CD4-positive, alpha-beta T cell treated with Interleukin-6 at 100 ng/mL for 8 hours (primary cell): ENCODE data around the gene MAN1C1.

Experiments
- DNase-seq: peaks from one replicate; pipeline ENCODE4 v3.0.0-alpha.2; 2020; ENCODE audit warnings: mixed read lengths, low spot score

MAN1C1 gene

DNA sequence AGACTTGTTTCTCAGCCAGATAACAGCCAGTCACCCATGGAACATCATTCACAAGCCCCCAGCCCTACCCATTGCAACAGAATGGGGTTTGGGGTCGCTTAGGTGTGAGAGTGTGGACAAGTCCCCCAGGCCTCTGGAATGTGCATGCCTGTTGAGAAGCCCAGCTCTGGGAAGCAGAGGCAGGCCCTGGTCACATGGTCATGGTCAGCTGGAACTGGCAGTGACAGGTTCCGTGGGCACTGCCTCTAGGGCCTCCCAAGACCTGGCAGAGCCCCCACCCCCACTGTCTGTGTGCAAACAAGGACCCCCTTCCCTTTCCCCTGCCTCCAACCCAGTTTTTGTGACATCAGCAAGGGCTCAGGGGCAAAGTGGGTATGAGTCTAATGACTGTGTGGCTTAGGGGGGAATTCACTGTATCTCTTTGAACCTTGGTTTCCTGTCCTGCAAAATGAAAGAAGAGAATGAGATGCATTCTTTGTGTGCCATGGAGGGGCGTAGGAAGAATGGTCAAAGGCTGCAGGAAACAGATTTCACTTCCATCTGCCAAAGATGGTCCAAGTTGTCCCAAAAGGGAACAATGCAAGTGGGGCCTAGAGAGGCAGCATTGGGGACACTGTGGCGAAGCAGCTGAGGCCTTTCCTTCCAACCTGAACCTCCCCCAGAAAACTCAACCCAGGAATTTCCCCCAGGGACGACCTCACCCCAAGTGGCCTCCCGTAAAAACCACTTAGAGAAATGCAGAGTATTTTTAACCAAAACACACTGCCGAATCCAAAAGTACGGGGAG lies 148.7 kb downstream of the MAN1C1 start:
- no peak for DNase-seq

DNA sequence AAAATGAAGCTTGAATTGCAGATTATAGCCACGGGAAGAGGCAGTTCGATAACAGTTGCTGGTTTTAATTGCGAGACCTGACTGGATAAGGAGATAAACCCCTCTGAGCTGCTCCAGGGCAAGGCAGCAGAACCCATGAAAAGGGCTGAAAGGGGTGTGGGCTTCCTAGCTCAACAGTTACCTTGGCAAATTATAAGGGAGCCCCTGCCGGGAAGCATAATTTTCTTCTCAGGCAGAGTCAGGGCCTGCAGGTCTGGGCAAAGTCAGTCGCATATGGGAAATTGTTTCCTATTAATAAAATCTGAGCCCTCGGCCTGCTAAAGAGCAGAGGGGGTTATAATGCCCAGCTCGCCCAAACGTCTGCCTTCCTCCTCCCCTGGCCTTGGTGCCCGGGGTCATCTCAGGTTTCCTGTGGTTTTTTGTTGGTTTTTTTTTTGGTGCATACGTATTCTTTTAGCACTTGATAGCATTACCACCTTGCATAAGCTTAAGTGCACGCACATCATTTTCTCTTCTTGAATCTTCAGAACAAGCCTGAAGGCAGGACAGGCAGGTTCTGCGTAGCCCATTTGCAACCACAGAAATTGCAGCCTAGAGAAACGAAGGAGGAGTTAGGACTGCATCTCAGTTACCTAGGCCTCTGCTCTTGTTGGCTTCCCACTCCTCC lies 149.5 kb downstream of the MAN1C1 start:
- no peak for DNase-seq

DNA sequence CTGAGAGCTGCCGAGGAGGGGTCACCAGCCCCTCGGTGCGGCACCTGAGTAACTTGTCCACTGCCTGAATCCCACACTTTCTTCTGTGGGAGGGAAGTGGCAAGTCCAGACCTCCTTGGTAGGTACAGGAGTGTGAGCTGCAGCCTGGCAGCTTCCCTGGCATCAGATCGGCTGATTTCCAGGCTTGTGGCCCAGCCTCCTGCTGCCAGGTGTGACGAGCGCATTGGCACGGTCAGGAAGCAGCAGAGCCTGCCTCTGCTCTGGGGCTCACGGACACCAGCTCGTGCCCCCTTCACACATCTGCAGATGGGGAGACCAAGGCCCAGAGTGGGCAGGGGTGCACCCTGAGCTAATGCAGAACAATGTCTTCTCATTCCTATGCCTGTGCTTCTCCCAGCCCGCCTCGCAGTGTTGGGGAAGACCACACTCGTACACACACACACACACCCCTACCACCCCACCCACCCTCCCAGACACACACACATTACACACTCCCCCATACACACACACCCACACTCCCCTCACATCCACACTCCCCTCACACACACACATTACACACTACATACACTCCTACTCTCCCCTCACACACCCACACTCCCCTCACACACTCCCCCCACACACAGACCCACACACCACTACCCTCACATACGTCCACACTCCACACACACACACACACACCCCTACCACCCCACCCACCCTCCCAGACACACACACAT lies 150.3 kb downstream of the MAN1C1 start:
- DNase-seq: no peak

DNA sequence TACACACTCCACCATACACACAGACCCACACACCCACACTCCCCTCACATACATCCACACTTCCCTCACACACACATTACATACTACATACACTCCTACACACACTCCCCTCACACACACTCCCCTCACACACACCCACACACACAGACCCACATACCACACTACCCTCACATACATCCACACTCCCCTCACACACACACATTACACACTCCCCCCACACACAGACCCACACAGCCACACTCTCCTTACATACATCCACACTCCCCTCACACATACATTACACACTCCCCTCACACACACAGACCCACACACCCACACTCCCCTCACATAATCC lies 150.8 kb downstream of the MAN1C1 start:
- no peak for DNase-seq

DNA sequence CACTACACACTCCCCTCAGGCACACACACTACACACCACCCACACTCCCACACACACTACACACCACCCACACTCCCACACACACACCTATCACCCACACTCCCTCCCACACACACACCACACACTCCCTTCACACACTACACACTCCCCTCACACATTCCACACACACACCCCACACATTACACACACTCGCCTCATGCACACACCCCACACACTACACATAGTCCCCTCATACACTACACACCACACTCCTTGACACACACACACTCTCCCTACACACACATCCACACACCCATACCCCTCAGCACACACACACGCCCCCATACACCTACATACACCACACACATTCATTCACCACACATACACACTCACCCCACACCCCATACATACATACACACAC lies 152.4 kb downstream of the MAN1C1 start:
- no peak for DNase-seq

DNA sequence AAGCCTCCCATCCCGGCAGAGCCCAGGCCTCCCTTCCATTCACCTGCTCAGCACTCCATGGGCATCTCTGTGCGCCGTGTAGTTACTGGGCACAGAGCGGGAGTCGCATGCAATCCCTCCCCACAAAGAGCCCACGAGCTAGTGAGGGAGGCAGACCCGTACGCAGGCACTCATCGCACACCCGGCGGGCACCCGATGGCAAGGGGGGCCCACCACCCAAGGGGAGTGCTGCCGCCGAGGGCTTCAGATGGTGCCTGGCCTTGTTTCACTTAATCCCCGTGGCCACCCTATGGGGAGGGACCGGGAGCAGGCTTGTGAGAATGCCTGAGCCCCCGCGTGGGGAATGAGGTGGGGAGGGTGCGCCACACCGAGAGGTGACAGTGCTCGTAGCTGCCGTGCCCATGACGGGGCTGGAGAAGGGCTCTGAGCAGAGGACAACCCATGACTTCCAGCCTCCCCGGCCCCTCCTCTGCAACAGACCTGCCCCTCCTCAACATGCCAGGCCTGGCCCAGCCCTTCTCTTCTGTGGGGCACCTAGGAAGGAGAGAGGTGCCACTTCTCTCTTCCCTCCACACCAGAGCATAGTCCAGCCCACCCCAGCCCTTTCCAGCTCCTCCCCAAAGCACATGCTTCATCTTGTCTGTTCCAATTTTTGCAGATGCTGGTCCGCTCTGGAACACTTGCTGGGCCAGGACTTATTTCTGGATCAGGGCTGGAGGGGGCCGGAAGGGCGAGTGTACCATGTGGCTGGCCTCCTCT lies 153.2 kb downstream of the MAN1C1 start:
- no peak for DNase-seq

DNA sequence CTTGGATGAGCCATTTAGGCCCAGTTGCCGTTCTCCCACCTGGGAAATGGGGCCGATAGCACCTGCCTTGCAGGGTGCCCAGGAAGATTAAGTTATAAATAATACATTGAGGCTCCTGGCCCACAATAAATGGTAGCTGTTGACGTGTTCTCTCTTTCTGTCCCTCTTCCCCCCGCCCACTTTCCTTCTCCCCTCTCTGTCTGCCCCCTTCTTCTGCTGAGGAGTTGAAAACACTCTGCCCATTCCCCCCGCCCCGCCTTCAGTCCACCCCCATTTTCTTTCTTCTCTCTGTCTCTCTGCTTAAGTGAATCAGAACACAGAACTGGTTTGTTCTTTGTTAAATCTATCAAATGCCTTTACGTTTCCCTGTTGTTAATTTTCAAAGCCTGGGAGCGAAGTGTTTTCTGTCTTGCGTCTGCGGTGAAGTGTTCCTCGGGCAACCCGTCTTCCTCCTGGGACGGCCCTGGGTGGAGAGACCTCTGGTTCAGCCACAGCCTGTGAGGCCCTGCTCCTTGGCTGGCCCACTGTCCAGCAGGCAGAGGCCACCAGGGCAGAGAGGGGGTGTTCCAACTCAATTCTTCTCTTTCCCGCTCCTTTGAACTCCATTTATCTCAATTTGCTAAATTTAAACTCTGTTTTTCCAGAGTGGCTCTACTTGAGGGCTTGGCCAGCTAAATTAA lies 154.1 kb downstream of the MAN1C1 start:
- DNase-seq: no peak

DNA sequence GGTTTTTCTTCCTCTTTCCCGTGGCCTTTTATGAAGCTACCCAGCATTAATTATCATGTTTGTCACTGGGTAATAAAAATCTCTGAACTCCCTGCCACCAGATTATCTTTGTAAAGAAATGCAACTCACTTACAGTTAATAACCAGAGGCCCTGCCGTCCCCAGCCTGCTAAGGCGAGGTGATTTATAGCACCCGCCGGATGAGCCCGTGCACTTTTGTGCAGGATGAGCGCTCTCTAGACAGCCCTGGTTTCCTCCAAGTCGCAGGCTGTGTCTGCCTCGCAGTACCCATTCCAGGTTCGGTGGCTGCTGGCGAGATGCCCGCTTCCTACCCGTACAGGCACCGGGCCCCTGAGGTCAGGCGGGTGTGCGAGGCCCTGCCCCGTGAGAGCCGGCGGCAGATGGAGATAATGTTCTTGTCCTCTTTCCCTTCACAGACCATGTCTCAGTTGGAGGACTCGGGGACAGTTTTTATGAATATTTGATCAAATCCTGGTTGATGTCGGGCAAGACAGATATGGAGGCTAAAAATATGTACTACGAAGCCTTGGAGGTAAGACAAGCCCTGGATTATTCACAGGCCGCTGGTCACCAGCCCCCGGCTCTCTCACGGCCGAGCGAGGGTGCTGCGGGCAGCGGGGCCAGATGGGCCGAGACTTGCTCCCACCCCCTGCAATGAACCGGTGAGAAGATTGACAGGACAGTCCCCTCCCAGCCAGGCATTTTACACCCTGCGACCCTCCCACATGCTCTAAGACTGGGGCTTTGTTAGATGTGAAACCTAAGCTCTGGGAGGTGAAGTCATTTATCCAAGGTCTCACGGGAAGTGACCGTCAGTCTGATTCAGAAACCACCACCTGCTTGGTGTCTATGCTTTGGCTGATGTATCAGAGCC lies 154.9 kb downstream of the MAN1C1 start:
- DNase-seq: peak; percentile 50

DNA sequence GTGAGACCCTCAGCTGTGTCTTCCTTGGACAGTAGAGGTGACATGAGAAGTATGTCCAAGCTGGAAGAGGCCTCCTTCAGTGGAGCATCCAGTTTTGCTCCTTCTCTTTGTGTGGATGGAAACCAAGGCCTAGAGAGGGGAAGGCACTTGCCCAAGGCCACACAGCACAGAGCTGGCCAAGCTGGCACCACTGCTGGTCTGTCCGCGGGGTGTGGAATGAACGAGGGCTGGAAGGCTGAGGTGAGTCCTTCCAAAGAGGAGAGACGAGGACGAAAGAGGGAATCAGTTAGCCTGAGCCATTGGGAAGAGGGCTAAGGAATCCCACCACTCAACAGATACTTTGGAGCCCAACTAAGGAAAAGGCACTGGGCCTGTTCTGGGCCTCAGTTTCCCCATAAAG lies 155.6 kb downstream of the MAN1C1 start:
- DNase-seq: no peak

DNA sequence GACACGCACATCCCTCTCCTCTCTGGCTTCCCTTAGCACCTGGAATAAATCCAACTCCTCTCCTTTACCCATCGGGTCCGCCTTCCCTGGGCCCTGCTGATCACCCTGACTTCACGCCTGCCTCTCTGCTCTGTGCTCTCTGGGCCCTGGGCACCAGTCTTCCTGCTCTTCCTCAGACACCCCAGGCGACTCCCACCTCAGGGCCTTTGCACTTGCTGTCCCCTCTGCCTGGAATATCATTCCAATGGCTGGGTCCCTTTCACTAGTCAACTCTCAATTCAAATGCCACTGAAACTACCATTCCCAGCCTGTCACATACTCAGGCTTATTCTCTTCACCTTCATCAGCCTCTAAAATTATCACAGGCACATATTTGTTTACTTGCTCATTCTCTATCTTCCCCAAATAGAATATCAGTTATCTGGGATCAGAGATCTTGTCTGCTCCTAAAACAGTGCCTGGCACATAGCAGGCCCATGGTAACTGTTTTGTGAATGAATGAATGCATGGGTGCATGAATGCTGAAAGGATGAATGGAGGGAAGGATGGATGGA lies 156.2 kb downstream of the MAN1C1 start:
- no peak for DNase-seq

DNA sequence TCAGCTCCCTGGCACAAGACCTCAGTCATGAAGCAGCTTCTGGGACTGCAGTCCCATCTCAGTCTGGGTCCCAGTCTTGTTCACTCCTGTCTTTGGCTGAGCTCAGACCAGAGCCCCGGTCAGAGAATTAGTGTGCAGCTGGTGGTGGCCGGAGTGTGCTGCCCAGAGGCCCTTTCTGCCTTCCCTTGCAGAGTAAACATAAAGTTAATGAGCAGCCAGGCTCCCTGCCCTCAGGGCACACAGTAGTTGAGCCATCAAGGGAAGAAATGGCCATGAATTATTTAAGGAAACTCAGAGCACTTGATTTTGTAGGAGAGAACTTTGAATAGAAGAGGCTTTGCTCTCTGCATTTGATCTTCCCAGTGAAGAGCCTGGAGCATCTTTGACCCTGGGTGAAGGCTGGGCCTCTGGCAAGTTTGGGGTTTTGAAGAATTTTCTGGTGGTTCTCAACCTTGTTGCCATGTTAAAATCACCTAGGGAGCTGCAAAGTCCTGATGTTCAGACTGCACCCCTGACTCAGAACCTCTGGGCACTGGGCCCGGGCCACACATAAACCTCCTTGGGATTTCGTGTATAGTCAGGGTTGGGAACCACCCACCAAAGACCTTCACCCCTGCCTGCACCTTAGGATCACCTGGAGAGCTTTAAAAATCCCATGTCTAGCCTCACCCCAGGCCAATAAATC lies 157.0 kb downstream of the MAN1C1 start:
- no peak for DNase-seq

DNA sequence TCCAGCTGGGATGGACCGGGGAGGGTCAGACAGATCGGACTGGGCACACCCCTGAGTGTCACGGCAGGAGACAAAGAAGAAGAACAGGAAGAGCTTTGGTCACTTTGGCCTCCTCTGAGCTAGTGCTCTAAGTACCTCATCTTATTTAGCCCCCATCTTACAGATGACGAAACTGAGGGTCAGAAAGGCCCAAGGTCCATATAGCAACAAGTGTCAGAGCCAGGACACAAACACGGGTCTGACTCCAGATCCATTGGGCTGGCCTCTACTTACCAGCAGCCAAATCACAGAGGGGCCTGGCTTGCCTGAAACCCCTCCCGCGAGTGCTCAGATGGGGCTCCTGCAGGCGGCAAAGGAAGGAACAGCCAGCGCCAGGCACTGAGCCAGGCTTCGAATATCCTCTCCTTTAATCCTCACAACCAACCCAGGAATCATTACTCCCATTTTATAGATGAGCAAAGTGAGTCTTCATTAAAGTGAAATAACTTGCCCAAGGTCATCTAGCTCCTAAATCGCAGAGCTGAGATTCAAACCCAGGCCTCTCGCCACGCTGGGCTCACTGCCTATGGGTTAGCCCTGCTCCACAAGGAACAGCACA lies 157.7 kb downstream of the MAN1C1 start:
- no peak for DNase-seq

DNA sequence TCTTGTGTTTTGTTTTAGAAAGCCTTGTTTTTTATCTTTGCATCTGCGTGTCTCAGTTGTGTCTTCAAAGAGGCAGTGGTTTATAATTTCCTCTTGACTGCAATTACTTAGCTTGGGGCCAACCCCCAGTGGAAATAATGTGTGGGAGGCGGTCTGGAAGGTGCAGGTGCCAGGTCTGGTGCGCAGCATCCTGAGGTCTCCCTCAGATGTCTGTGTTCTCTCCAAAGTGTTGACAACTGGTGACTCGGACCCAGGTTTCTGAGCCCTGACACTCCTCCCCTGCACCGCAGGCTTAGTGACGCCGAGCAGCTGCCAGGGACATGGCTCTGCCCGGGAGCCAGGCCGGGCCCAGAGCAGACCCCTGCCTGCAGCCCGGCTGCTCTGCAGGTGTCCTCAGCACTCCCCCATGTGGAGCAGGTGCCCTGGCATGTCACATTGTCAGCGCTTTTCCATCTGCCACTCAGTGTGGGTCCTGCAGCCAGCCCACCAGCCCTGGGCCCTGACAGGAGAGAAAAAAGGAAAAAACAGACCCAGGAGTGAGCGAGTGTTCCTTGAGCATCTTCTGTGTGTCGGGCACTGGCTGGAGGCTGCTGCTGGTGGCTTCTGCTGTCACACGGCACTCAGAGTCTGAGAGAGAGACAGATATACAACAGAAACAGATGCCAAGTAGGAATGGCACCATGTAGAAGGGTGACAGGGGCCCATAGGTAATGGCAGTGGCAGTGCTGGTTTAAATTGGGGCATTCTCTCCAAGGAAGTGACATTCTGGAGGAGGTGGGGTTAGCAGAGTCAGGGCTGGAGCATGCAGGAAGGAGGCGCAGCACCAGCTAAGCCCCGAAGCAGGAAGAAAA lies 158.6 kb downstream of the MAN1C1 start:
- peak; percentile 91 for DNase-seq

DNA sequence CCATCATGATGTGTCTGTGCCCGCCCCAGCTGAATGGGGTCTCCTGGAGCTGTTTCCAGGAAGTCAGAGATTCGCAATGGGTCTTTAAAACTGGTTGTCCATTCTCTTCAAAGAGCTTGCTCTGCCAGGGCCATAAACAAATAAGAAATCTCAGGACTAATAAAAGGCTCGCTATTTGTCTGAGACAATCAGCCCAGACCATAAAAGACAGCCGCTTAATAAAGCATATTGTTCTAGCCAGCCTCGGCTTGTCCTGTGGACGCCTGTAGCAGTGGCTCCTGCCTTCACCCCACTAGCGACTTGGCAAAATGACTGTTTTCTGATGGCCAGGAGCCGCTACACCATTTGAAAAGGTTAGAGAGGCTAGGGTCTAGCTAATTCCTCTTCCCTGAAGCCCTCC lies 162.8 kb downstream of the MAN1C1 start:
- DNase-seq: no peak

DNA sequence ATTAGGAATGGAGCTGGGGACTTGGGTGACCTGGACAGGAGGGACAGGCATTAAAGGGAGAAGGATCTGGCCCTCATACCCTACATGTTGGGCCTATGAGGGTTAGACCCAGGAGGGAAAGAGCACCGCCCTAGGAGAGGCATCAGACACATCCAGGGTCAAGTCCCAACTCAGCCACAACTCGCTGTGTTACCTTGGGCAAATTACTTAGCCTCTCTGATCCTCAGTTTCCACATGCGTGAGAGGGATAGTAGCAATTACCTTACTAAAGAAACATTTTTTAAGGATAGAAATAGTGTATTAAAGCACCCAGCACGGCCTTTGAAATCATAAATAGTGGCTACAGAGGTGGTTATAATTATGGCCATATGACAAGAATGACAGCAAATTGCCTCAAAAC lies 163.3 kb downstream of the MAN1C1 start:
- DNase-seq: no peak

DNA sequence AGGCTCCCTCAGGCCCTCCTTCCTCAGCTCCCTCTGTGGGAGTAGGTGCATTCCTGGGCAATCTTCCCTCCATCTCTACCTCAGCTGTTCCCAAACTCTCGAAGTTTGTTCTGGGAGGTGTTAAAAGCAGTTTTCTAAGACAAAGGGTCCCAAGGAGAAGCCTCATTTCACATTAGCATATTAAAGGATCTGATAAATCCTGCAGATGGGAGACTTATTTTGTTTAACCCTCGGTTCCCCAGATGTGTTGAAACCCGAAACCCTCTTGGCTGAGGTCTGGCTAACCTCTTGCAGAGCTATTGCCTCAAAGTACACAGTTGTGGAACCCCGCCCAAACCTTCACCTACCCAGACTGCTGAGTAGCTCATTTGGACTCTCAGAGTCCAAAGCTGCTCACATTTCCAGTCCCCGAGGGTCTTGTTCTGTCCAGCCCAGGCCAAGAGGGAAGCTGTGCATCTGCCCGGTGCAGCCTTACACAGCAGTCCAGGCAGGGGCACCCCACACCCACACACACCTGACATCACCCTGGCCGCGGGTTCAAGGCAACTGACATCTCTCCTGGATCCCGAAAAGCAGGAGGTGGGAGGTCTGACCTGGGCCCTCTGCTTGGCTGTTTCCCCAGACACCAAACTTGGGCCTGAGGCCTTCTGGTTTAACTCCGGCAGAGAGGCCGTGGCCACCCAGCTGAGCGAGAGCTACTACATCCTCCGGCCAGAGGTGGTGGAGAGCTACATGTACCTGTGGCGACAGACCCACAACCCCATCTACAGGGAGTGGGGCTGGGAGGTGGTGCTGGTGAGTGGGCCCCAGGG lies 163.9 kb downstream of the MAN1C1 start:
- no peak for DNase-seq

DNA sequence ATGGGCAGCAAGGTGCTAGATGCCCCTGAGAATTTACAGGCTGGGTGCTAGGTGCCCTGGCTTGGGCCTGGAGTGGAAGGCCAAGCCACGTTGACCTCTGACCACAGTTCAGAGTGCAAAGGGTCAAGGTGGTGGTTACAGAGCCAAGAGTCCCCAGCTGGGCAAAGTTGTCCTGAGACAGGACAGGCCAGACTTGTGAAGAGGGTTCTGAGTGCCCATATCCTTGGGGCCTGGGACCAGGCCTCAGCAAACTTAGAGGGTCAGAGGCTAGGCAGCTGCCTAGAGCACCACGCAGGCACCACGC lies 164.5 kb downstream of the MAN1C1 start:
- DNase-seq: no peak

DNA sequence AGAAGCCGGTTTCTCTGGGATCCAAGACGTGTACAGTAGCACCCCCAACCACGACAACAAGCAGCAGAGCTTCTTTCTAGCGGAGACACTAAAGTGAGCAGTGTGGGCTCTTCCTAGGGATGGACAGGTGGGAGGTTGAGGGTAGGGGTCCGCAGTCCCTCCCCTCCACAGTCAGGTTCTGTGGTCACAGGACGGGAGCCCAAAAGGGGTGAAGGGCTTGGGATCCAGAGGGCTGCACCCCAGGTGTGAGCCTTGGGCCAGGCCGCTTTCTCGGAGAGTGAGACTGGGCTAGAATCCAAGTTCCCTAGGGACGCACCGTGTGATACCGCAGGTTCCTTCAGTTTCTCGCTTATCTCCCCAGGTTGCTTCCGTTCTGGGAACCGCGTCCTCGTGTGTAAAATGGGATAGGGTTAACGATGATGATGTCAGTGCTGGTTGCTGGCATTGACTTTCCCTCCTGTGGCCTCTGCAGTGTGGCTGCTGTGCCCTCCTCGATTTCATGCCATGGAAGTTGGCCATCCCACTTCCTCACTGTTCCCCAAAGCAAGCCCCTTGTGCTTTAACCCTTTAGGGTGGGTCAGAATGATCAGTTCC lies 166.1 kb downstream of the MAN1C1 start:
- DNase-seq: no peak
